ENCODE measurements around the gene GLDC.
"Not testable (repeated sequence)": the region's sequence is repeated elsewhere in the genome, so short reads cannot be mapped to it uniquely, and the experiment has no call there.

Gene GLDC

GRCh38 chr9:6632516-6633183 is 12.9 kb downstream of the GLDC start:
- H3K36me3 ChIP-seq (ENCODE audit: control insufficient read depth, insufficient read depth, low read length), result no peaks in the 10 kb centered on the region
- H3K4me1 ChIP-seq (ENCODE audit: control insufficient read depth, insufficient read depth, low read length), result no peaks in the 10 kb centered on the region
- H3K27me3 ChIP-seq (ENCODE audit: control insufficient read depth, insufficient read depth, low read length), result no peaks in the 10 kb centered on the region
- H3K9ac ChIP-seq (ENCODE audit: low read length), result no peak overlapping the region
- H3K27ac ChIP-seq (ENCODE audit: low read depth, low read length), result no peak overlapping the region
- H3K4me3 ChIP-seq (ENCODE audit: low read length), result no peak overlapping the region

- no peaks in the 10 kb centered on the region for H3K36me3 ChIP-seq (ENCODE audit: control insufficient read depth, insufficient read depth, low read length)
- H3K4me1 ChIP-seq (ENCODE audit: control insufficient read depth, insufficient read depth, low read length), result no peaks in the 10 kb centered on the region
- no peaks in the 10 kb centered on the region for H3K27me3 ChIP-seq (ENCODE audit: control insufficient read depth, insufficient read depth, low read length)
- H3K4me3 ChIP-seq (ENCODE audit: low read length), result no peak overlapping the region
- no peak overlapping the region for H3K9ac ChIP-seq (ENCODE audit: low read length)
- H3K27ac ChIP-seq (ENCODE audit: low read depth, low read length), result no peak overlapping the region
These were observed 14.4 kb downstream of the GLDC start for GRCh38 chr9:6631207-6631512.

GRCh38 chr9:6630502-6631206 is 14.9 kb downstream of the GLDC start:
- no peaks in the 10 kb centered on the region for H3K27me3 ChIP-seq (ENCODE audit: control insufficient read depth, insufficient read depth, low read length)
- no peaks in the 10 kb centered on the region for H3K4me1 ChIP-seq (ENCODE audit: control insufficient read depth, insufficient read depth, low read length)
- no peak overlapping the region for H3K4me3 ChIP-seq (ENCODE audit: low read length)
- H3K27ac ChIP-seq (ENCODE audit: low read depth, low read length), result no peak overlapping the region
- H3K9ac ChIP-seq (ENCODE audit: low read length), result no peak overlapping the region
- no peaks in the 10 kb centered on the region for H3K36me3 ChIP-seq (ENCODE audit: control insufficient read depth, insufficient read depth, low read length)

GRCh38 chr9:6628704-6629103 is 16.8 kb downstream of the GLDC start:
- H3K4me3 ChIP-seq (ENCODE audit: low read length), result no peak overlapping the region
- no peaks in the 10 kb centered on the region for H3K4me1 ChIP-seq (ENCODE audit: control insufficient read depth, insufficient read depth, low read length)
- no peak overlapping the region for H3K27ac ChIP-seq (ENCODE audit: low read depth, low read length)
- no peaks in the 10 kb centered on the region for H3K27me3 ChIP-seq (ENCODE audit: control insufficient read depth, insufficient read depth, low read length)
- H3K9ac ChIP-seq (ENCODE audit: low read length), result no peak overlapping the region
- H3K36me3 ChIP-seq (ENCODE audit: control insufficient read depth, insufficient read depth, low read length), result no peaks in the 10 kb centered on the region

GRCh38 chr9:6625363-6625762 is 20.2 kb downstream of the GLDC start:
- Histone ChIP-seq H3K4me1 (ENCODE audit: control insufficient read depth, insufficient read depth, low read length) (no peaks in the 10 kb centered on the region), H3K4me3 (ENCODE audit: low read length) (no peak overlapping the region), H3K9ac (ENCODE audit: low read length) (no peak overlapping the region), H3K27me3 (ENCODE audit: control insufficient read depth, insufficient read depth, low read length) (no peaks in the 10 kb centered on the region), H3K27ac (ENCODE audit: low read depth, low read length) (no peak overlapping the region), H3K36me3 (ENCODE audit: control insufficient read depth, insufficient read depth, low read length) (no peaks in the 10 kb centered on the region)

- not testable (repeated sequence) for H3K36me3 ChIP-seq (ENCODE audit: control insufficient read depth, insufficient read depth, low read length); H3K4me3 ChIP-seq (ENCODE audit: low read length); H3K27ac ChIP-seq (ENCODE audit: low read depth, low read length); H3K9ac ChIP-seq (ENCODE audit: low read length); H3K4me1 ChIP-seq (ENCODE audit: control insufficient read depth, insufficient read depth, low read length); H3K27me3 ChIP-seq (ENCODE audit: control insufficient read depth, insufficient read depth, low read length)
These were observed 22.7 kb downstream of the GLDC start for GRCh38 chr9:6622784-6623183.

- Histone ChIP-seq H3K4me1 (ENCODE audit: control insufficient read depth, insufficient read depth, low read length) (no peaks in the 10 kb centered on the region), H3K4me3 (ENCODE audit: low read length) (no peak overlapping the region), H3K27ac (ENCODE audit: low read depth, low read length) (no peak overlapping the region), H3K36me3 (ENCODE audit: control insufficient read depth, insufficient read depth, low read length) (no peaks in the 10 kb centered on the region), H3K9ac (ENCODE audit: low read length) (no peak overlapping the region), H3K27me3 (ENCODE audit: control insufficient read depth, insufficient read depth, low read length) (no peaks in the 10 kb centered on the region)
These were observed 24.7 kb downstream of the GLDC start for GRCh38 chr9:6620796-6621195.

GRCh38 chr9:6620353-6620752 is 25.2 kb downstream of the GLDC start:
- Histone ChIP-seq H3K27ac (ENCODE audit: low read depth, low read length) (no peak overlapping the region), H3K9ac (ENCODE audit: low read length) (no peak overlapping the region), H3K27me3 (ENCODE audit: control insufficient read depth, insufficient read depth, low read length) (no peaks in the 10 kb centered on the region), H3K36me3 (ENCODE audit: control insufficient read depth, insufficient read depth, low read length) (no peaks in the 10 kb centered on the region), H3K4me1 (ENCODE audit: control insufficient read depth, insufficient read depth, low read length) (no peaks in the 10 kb centered on the region), H3K4me3 (ENCODE audit: low read length) (no peak overlapping the region)

- Histone ChIP-seq H3K4me3 (ENCODE audit: low read length) (no peak overlapping the region), H3K9ac (ENCODE audit: low read length) (no peak overlapping the region), H3K27ac (ENCODE audit: low read depth, low read length) (no peak overlapping the region), H3K27me3 (ENCODE audit: control insufficient read depth, insufficient read depth, low read length) (no peaks in the 10 kb centered on the region), H3K36me3 (ENCODE audit: control insufficient read depth, insufficient read depth, low read length) (no peaks in the 10 kb centered on the region), H3K4me1 (ENCODE audit: control insufficient read depth, insufficient read depth, low read length) (no peaks in the 10 kb centered on the region)
These were observed 25.6 kb downstream of the GLDC start for GRCh38 chr9:6619909-6620308.

GRCh38 chr9:6616951-6617602 is 28.5 kb downstream of the GLDC start:
- Histone ChIP-seq H3K27ac (ENCODE audit: low read depth, low read length) (no peak overlapping the region), H3K36me3 (ENCODE audit: control insufficient read depth, insufficient read depth, low read length) (no peaks in the 10 kb centered on the region), H3K27me3 (ENCODE audit: control insufficient read depth, insufficient read depth, low read length) (no peaks in the 10 kb centered on the region), H3K4me3 (ENCODE audit: low read length) (no peak overlapping the region), H3K9ac (ENCODE audit: low read length) (no peak overlapping the region), H3K4me1 (ENCODE audit: control insufficient read depth, insufficient read depth, low read length) (no peaks in the 10 kb centered on the region)

- no peaks in the 10 kb centered on the region for H3K27me3 ChIP-seq (ENCODE audit: control insufficient read depth, insufficient read depth, low read length)
- no peaks in the 10 kb centered on the region for H3K4me1 ChIP-seq (ENCODE audit: control insufficient read depth, insufficient read depth, low read length)
- no peak overlapping the region for H3K9ac ChIP-seq (ENCODE audit: low read length)
- H3K27ac ChIP-seq (ENCODE audit: low read depth, low read length), result no peak overlapping the region
- H3K4me3 ChIP-seq (ENCODE audit: low read length), result no peak overlapping the region
- no peaks in the 10 kb centered on the region for H3K36me3 ChIP-seq (ENCODE audit: control insufficient read depth, insufficient read depth, low read length)
These were observed 31.0 kb downstream of the GLDC start for GRCh38 chr9:6614489-6614888.

- H3K27me3 ChIP-seq (ENCODE audit: control insufficient read depth, insufficient read depth, low read length), result no peaks in the 10 kb centered on the region
- no peak overlapping the region for H3K27ac ChIP-seq (ENCODE audit: low read depth, low read length)
- no peak overlapping the region for H3K9ac ChIP-seq (ENCODE audit: low read length)
- no peaks in the 10 kb centered on the region for H3K36me3 ChIP-seq (ENCODE audit: control insufficient read depth, insufficient read depth, low read length)
- H3K4me3 ChIP-seq (ENCODE audit: low read length), result no peak overlapping the region
- no peaks in the 10 kb centered on the region for H3K4me1 ChIP-seq (ENCODE audit: control insufficient read depth, insufficient read depth, low read length)
These were observed 33.7 kb downstream of the GLDC start for GRCh38 chr9:6611865-6612264.

- H3K36me3 ChIP-seq (ENCODE audit: control insufficient read depth, insufficient read depth, low read length), result no peaks in the 10 kb centered on the region
- H3K27me3 ChIP-seq (ENCODE audit: control insufficient read depth, insufficient read depth, low read length), result no peaks in the 10 kb centered on the region
- no peak overlapping the region for H3K4me3 ChIP-seq (ENCODE audit: low read length)
- H3K4me1 ChIP-seq (ENCODE audit: control insufficient read depth, insufficient read depth, low read length), result no peaks in the 10 kb centered on the region
- H3K27ac ChIP-seq (ENCODE audit: low read depth, low read length), result no peak overlapping the region
- H3K9ac ChIP-seq (ENCODE audit: low read length), result no peak overlapping the region
These were observed 35.5 kb downstream of the GLDC start for GRCh38 chr9:6610073-6610472.
